ENCODE measurements around the gene SRPX. TPM values are rescaled to one million over a fixed set of nuclear protein-coding genes. Genes with fewer than 3 reads are reported as not detected.

SRPX gene
- total RNA-seq, 2 experiments from 2014 or later: not detected

GRCh38 chrX:38149016-38149415 lies 71.7 kb downstream of the SRPX start:
- no peak overlapping the region for H3K4me3 ChIP-seq (ENCODE audit: low read depth, low read length, poor library complexity, severe bottlenecking)
- no peak overlapping the region for H3K27ac ChIP-seq (ENCODE audit: low read depth, low read length, poor library complexity, severe bottlenecking)
- no peaks in the 10 kb centered on the region for H4K20me1 ChIP-seq (ENCODE audit: insufficient read depth, low read length)
- no peaks in the 10 kb centered on the region for H3K36me3 ChIP-seq (ENCODE audit: insufficient read depth, low read length)
- BruUV-seq (replicated peaks): no TSS peak
- no peaks in the 10 kb centered on the region for H3K4me1 ChIP-seq (ENCODE audit: insufficient read depth, low read length, poor library complexity, severe bottlenecking)
- DNase-seq (ENCODE audit: low spot score): no peak
- CTCF ChIA-PET (ENCODE audit: unreplicated experiment): no interaction called here
- H3K4me2 ChIP-seq (ENCODE audit: low read length): no peak overlapping the region
- intact Hi-C loops (cut with micrococcal nuclease; ENCODE audit: unreplicated experiment): no loop called here
- TF ChIP-seq EZH2phosphoT487 (IDR thresholded peaks at IDR 0.05; ENCODE audit: borderline replicate concordance, low read depth, low read length): no peak
- no peak for TF ChIP-seq CTCF (conservative IDR thresholded peaks at IDR 0.05; ENCODE audit: low read length)
- no peak overlapping the region for H2AFZ ChIP-seq (ENCODE audit: low read length)
- no peaks in the 10 kb centered on the region for H3K79me2 ChIP-seq (ENCODE audit: insufficient read depth, low read depth, low read length)
- no peaks in the 10 kb centered on the region for H3K9me3 ChIP-seq (ENCODE audit: low read length)
- H3K9me2 ChIP-seq (ENCODE audit: insufficient read depth, low read length): no peaks in the 10 kb centered on the region
- POLR2A ChIA-PET: interaction anchor here (0.9 kb wide), 1 partner anchor 9 kb away, joined by 3 read pairs; no protein-coding TSS in a partner anchor

- Histone ChIP-seq H3K4me2 (ENCODE audit: low read length) (no peak overlapping the region), H3K9me3 (ENCODE audit: low read length) (no peaks in the 10 kb centered on the region), H3K9me2 (ENCODE audit: insufficient read depth, low read length) (no peaks in the 10 kb centered on the region), H3K36me3 (ENCODE audit: insufficient read depth, low read length) (no peaks in the 10 kb centered on the region), H3K4me3 (ENCODE audit: low read depth, low read length, poor library complexity, severe bottlenecking) (no peak overlapping the region), H3K79me2 (ENCODE audit: insufficient read depth, low read depth, low read length) (no peaks in the 10 kb centered on the region), H3K4me1 (ENCODE audit: insufficient read depth, low read length, poor library complexity, severe bottlenecking) (no peaks in the 10 kb centered on the region), H3K27ac (ENCODE audit: low read depth, low read length, poor library complexity, severe bottlenecking) (no peak overlapping the region), H4K20me1 (ENCODE audit: insufficient read depth, low read length) (no peaks in the 10 kb centered on the region), H2AFZ (ENCODE audit: low read length) (no peak overlapping the region)
- no peak for DNase-seq (ENCODE audit: low spot score)
- CTCF ChIA-PET (ENCODE audit: unreplicated experiment): no interaction called here
- no TSS peak for BruUV-seq (replicated peaks)
- TF ChIP-seq CTCF (conservative IDR thresholded peaks at IDR 0.05; ENCODE audit: low read length) (no peak), EZH2phosphoT487 (IDR thresholded peaks at IDR 0.05; ENCODE audit: borderline replicate concordance, low read depth, low read length) (no peak)
- intact Hi-C loops (cut with micrococcal nuclease; ENCODE audit: unreplicated experiment): no loop called here
- POLR2A ChIA-PET: no interaction called here
These were observed 78.1 kb downstream of the SRPX start for GRCh38 chrX:38142610-38143009.

GRCh38 chrX:38138900-38139299 lies 81.8 kb downstream of the SRPX start:
- ChIA-PET CTCF (ENCODE audit: unreplicated experiment) (interaction anchor here (0.5 kb wide), 1 partner anchor 1872 kb away, joined by 5 read pairs; no protein-coding TSS in a partner anchor), POLR2A (no interaction called here)
- intact Hi-C loops (cut with micrococcal nuclease; ENCODE audit: unreplicated experiment): no loop called here
- Histone ChIP-seq H3K4me3 (ENCODE audit: low read depth, low read length, poor library complexity, severe bottlenecking) (no peak overlapping the region), H2AFZ (ENCODE audit: low read length) (no peak overlapping the region), H3K9me2 (ENCODE audit: insufficient read depth, low read length) (no peaks in the 10 kb centered on the region), H3K4me2 (ENCODE audit: low read length) (no peak overlapping the region), H3K36me3 (ENCODE audit: insufficient read depth, low read length) (no peaks in the 10 kb centered on the region), H3K9me3 (ENCODE audit: low read length) (no peaks in the 10 kb centered on the region), H3K79me2 (ENCODE audit: insufficient read depth, low read depth, low read length) (no peaks in the 10 kb centered on the region), H4K20me1 (ENCODE audit: insufficient read depth, low read length) (no peaks in the 10 kb centered on the region), H3K27ac (ENCODE audit: low read depth, low read length, poor library complexity, severe bottlenecking) (no peak overlapping the region), H3K4me1 (ENCODE audit: insufficient read depth, low read length, poor library complexity, severe bottlenecking) (no peaks in the 10 kb centered on the region)
- TF ChIP-seq EZH2phosphoT487 (IDR thresholded peaks at IDR 0.05; ENCODE audit: borderline replicate concordance, low read depth, low read length) (no peak), CTCF (conservative IDR thresholded peaks at IDR 0.05; ENCODE audit: low read length) (no peak)
- BruUV-seq (replicated peaks): no TSS peak
- no peak for DNase-seq (ENCODE audit: low spot score)
